ENCODE results near the gene INPP5A. TPM values are rescaled to one million over a fixed set of nuclear protein-coding genes. Genes with fewer than 3 reads are reported as not detected.
A peak's percentile ranks its signal among the peaks of the same experiment; 100 is the strongest.

The INPP5A gene
- total and polyA plus RNA-seq, 9 of the 15 experiments (the other 6 are each of a cell fraction or from before 2014, with no cell fraction given) = 0.66 to 11.6 (median 7.7) TPM

DNA sequence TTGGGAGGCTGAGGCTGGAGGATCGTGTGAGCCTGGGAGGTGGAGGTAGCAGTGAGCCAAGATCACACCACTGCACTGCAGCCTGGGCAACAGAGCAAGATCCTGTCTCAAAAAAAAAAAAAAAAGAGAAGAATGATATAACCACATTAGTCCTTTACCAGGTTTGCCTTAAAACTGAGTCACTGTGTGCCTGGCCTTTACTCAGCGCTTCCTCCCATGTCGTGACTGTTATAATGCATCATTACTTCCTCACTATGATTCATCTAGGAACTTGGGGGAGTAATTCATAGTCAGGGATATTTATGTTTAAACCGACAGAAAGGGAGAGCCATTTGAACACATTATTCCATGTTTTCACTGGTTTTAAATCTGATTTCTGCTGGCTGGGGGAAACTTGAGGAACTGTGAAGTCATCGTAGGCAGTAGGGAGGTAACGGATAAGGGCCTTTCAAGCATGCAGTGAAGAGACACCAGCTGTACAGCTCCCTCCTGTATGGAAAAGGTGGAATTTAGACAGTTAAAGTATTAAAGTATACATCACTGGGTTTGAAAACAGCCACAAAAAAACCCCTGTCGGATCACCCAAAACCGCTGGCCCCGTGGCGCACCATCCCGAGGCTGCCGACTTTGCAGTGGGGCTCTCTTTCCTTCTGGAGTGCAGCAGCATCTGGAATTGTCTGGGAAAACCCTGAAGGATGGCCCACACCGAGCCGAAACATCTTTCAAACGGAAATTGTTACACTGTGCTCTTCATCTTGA is 128.5 kb downstream of the INPP5A start (continued):
- TF ChIP-seq ZNF184 (CRISPR knock-in tag; IDR thresholded peaks at IDR 0.05) (no peak), MAZ (CRISPR knock-in tag; conservative IDR thresholded peaks at IDR 0.05 in 1 of 2, IDR thresholded peaks at IDR 0.05 in 1 of 2) (no peak), ZNF431 (CRISPR knock-in tag; IDR thresholded peaks at IDR 0.05) (no peak), ZNF717 (CRISPR knock-in tag; IDR thresholded peaks at IDR 0.05) (no peak), ZNF175 (CRISPR knock-in tag; IDR thresholded peaks at IDR 0.05; ENCODE audit: low read depth) (peak; percentile 67), MTA1 (IDR thresholded peaks at IDR 0.05; ENCODE audit: borderline replicate concordance) (no peak), RHOXF2B (CRISPR knock-in tag; conservative IDR thresholded peaks at IDR 0.05) (no peak), MAFG (tag; conservative IDR thresholded peaks at IDR 0.05) (0 out of 2 replicates have a peak, but pooled peaks have one; percentile 6), PTTG1 (tag; IDR thresholded peaks at IDR 0.05; ENCODE audit: low read depth) (no peak), ARID1B (IDR thresholded peaks at IDR 0.05) (peak; percentile 48; the same call in 1 of the 2 replicates), ATF7 (IDR thresholded peaks at IDR 0.05) (no peak), KAT7 (CRISPR knock-in tag; IDR thresholded peaks at IDR 0.05; ENCODE audit: borderline replicate concordance) (no peak), SIN3A (IDR thresholded peaks at IDR 0.05; ENCODE audit: borderline replicate concordance in 2 of 2, control insufficient read depth in 1 of 2, low read depth in 2 of 2, low read length in 2 of 2) (no peak), STAT5B (CRISPR knock-in tag; IDR thresholded peaks at IDR 0.05) (no peak), JUNB (CRISPR knock-in tag; conservative IDR thresholded peaks at IDR 0.05) (no peak), HMGN3 (IDR thresholded peaks at IDR 0.05; ENCODE audit: borderline replicate concordance, extremely low read depth, insufficient read length, low read depth, low read length) (no peak), ZNF384 (IDR thresholded peaks at IDR 0.05; ENCODE audit: low read depth, low read length) (peak; percentile 81), HMG20A (CRISPR knock-in tag; conservative IDR thresholded peaks at IDR 0.05) (no peak), FOXM1 (IDR thresholded peaks at IDR 0.05; ENCODE audit: low read depth) (peak; percentile 66; the same call in 1 of the 2 replicates), FOXM1 (CRISPR knock-in tag; IDR thresholded peaks at IDR 0.05; ENCODE audit: low read depth) (no peak), CAMTA2 (CRISPR knock-in tag; conservative IDR thresholded peaks at IDR 0.05) (no peak)
- TF ChIP-seq, protein P1, sequence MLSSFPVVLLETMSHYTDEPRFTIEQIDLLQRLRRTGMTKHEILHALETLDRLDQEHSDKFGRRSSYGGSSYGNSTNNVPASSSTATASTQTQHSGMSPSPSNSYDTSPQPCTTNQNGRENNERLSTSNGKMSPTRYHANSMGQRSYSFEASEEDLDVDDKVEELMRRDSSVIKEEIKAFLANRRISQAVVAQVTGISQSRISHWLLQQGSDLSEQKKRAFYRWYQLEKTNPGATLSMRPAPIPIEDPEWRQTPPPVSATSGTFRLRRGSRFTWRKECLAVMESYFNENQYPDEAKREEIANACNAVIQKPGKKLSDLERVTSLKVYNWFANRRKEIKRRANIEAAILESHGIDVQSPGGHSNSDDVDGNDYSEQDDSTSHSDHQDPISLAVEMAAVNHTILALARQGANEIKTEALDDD (IDR thresholded peaks at IDR 0.05) = peak; percentile 73
- TF ChIP-seq, protein P2, sequence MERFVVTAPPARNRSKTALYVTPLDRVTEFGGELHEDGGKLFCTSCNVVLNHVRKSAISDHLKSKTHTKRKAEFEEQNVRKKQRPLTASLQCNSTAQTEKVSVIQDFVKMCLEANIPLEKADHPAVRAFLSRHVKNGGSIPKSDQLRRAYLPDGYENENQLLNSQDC (CRISPR knock-in tag; IDR thresholded peaks at IDR 0.05) = no peak
- TF ChIP-seq, protein P3, sequence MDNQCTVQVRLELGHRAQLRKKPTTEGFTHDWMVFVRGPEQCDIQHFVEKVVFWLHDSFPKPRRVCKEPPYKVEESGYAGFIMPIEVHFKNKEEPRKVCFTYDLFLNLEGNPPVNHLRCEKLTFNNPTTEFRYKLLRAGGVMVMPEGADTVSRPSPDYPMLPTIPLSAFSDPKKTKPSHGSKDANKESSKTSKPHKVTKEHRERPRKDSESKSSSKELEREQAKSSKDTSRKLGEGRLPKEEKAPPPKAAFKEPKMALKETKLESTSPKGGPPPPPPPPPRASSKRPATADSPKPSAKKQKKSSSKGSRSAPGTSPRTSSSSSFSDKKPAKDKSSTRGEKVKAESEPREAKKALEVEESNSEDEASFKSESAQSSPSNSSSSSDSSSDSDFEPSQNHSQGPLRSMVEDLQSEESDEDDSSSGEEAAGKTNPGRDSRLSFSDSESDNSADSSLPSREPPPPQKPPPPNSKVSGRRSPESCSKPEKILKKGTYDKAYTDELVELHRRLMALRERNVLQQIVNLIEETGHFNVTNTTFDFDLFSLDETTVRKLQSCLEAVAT (IDR thresholded peaks at IDR 0.05) = no peak

All from K562 (cell line).